Keratinocyte (primary cell): ENCODE data around the gene PDIA6. TPM values are rescaled to one million over a fixed set of nuclear protein-coding genes. Genes with fewer than 3 reads are reported as not detected.

ENCODE experiments used
- DNase-seq: peaks from one replicate; pipeline ENCODE4 v3.0.0-alpha.2; 2011; ENCODE audit warnings: low read depth, missing footprints, low spot score
- FAIRE-seq: peaks from 2 replicates; lab custom pipeline; 2011; peaks lifted over from hg19 to GRCh38; lab: Jason Lieb, UNC
- H2AFZ ChIP-seq: 2 replicates; pipeline ENCODE4 v1.6.0; 2012; ENCODE audit warnings: low read length, control low read depth, inconsistent platforms; ENCODE audit not compliant: control insufficient read depth
- H3K27ac ChIP-seq: 2 replicates; pipeline ENCODE4 v1.5.1; 2011; ENCODE audit warnings: low read length; ENCODE audit not compliant: control insufficient read depth, insufficient read depth
- H3K27me3 ChIP-seq: 3 replicates; pipeline ENCODE4 v1.6.0; 2011; ENCODE audit warnings: low read length; ENCODE audit not compliant: control insufficient read depth, insufficient read depth; ENCODE audit errors: extremely low read depth
- H3K36me3 ChIP-seq, 2 experiments: 2 replicates in 1 of 2; 3 replicates in 1 of 2; pipeline ENCODE4 v1.5.1; 2011; ENCODE audit warnings: low read length in 2 of 2, mild to moderate bottlenecking in 1 of 2; ENCODE audit not compliant: control insufficient read depth in 2 of 2, insufficient read depth in 2 of 2; ENCODE audit errors: extremely low read depth in 1 of 2
- H3K4me1 ChIP-seq: 3 replicates; pipeline ENCODE4 v1.5.1; 2011; ENCODE audit warnings: low read length; ENCODE audit not compliant: control insufficient read depth, insufficient read depth; ENCODE audit errors: extremely low read depth
- H3K4me2 ChIP-seq: 3 replicates; pipeline ENCODE4 v1.6.0; 2011; ENCODE audit warnings: low read depth, low read length; ENCODE audit not compliant: control insufficient read depth, insufficient read depth; ENCODE audit errors: extremely low read depth
- H3K4me3 ChIP-seq, 3 experiments: fragments of 200-600 bp in 1 of 3; sonication (generic) in 1 of 3; 2 replicates in 2 of 3; 3 replicates in 1 of 3; pipeline ENCODE4 v1.5.1; 2011 to 2016; ENCODE audit warnings: low read length in 3 of 3, mild to moderate bottlenecking in 3 of 3, control low read depth in 2 of 3, inconsistent platforms in 1 of 3, low read depth in 1 of 3, mixed read lengths in 1 of 3, mixed run types in 1 of 3, moderate library complexity in 1 of 3; ENCODE audit not compliant: control insufficient read depth in 2 of 3, insufficient read depth in 2 of 3; ENCODE audit errors: extremely low read depth in 1 of 3
- H3K79me2 ChIP-seq: 2 replicates; pipeline ENCODE4 v1.6.0; 2012; ENCODE audit warnings: low read length; ENCODE audit not compliant: control insufficient read depth, insufficient read depth
- H3K9ac ChIP-seq: 3 replicates; pipeline ENCODE4 v1.6.0; 2011; ENCODE audit warnings: low read length; ENCODE audit not compliant: control insufficient read depth, insufficient read depth; ENCODE audit errors: extremely low read depth
- H3K9me1 ChIP-seq: 3 replicates; pipeline ENCODE4 v1.6.0; 2011; ENCODE audit warnings: low read length; ENCODE audit not compliant: control insufficient read depth, insufficient read depth; ENCODE audit errors: extremely low read depth
- H3K9me3 ChIP-seq: 2 replicates; pipeline ENCODE4 v1.5.1; 2012; ENCODE audit warnings: low read depth, low read length; ENCODE audit not compliant: control insufficient read depth
- H4K20me1 ChIP-seq: 3 replicates; pipeline ENCODE4 v1.6.0; 2011; ENCODE audit warnings: low read length; ENCODE audit not compliant: control insufficient read depth, insufficient read depth; ENCODE audit errors: extremely low read depth
- EZH2 ChIP-seq: IDR thresholded peaks from one replicate; pipeline ENCODE4 v1.6.1; 2012; ENCODE audit warnings: inconsistent platforms, mild to moderate bottlenecking, low read length, moderate library complexity
- dilution Hi-C: fragments of 300-500 bp; cut with MboI; formaldehyde crosslinking; loops from one replicate; pipeline ENCODE4 v1.7.0; 2020; ENCODE audit warnings: low sequenced_read_pairs; ENCODE audit not compliant: extremely low pct_ligation_motif_present
- polyA plus RNA-seq, 5 experiments: library from polyadenylated mRNA; depleted of rRNA in 3 of 5; stranded (reverse) in 3 of 5; stranded (forward) in 1 of 5; unstranded in 1 of 5; fragments of >200 nt; gene quantifications; 1 replicate in 1 of 5; 2 replicates in 3 of 5; 3 replicates in 1 of 5; pipeline versions ENCODE4 v1.2.1 to v1.2.3, GENCODE V29; 2011 to 2012; ENCODE audit warnings: missing spikeins in 2 of 5, low read depth in 1 of 5, low replicate concordance in 1 of 5
- TF ChIP-seq, protein P1 (sequence below), 3 experiments: IDR thresholded peaks in 1 of 3; conservative IDR thresholded peaks in 1 of 3; optimal IDR thresholded peaks in 1 of 3; 2 replicates in 2 of 3; 3 replicates in 1 of 3; pipeline versions ENCODE3 to v1.5.1; 2011; ENCODE audit warnings: low read length in 3 of 3, mild to moderate bottlenecking in 3 of 3, moderate library complexity in 2 of 3, control low read depth in 1 of 3, inconsistent platforms in 1 of 3; ENCODE audit not compliant: insufficient read depth in 2 of 3; ENCODE audit errors: extremely low read depth in 1 of 3

Gene PDIA6
- polyA plus RNA-seq, 1 donor (not counting 4 experiments of a cell fraction or from before 2014, with no cell fraction given): 310 TPM

DNA sequence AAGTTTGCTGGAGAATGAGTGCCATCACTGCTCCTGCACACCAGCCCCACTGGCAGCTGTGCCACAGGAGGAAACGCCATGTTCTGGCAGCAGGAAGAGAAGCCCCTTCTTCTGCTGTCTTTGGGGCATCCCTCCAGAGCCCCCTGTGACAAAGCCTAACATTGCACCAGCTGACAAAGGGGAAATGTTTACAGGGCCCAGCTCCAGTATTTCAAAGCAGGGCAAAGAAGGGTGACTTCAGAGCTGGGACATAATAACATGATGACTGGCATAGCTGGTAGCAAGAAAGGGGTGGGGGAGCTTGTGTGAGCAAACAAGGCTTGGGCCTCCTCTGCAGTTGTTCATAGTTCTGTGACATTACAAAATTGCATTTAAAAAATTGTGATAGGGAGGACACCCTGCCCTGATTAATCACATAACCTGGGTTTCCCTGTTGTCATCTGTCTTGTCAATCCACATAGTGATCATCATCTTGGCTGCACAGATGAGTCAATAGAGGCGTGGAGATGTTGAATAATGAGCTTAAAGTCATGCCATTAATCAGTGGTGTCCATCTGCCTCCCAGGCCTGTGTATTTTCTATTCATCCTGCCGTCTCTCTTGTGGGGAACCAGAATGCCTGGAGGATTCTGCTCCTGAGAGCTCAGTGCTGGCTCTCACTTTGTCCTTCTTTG lies 29.1 kb upstream of the PDIA6 start:
- Histone ChIP-seq H3K36me3 (no peaks in the 10 kb centered on the region), H3K27me3 (peaks cover 8% of the 10 kb centered on the region), H3K9ac (no peak overlapping the region), H3K9me3 (peaks cover 7% of the 10 kb centered on the region), H3K4me3 (no peak overlapping the region), H3K4me2 (no peak overlapping the region), H3K4me1 (peaks cover 6% of the 10 kb centered on the region), H3K9me1 (no peaks in the 10 kb centered on the region), H2AFZ (no peak overlapping the region), H3K27ac (no peak overlapping the region), H3K79me2 (no peaks in the 10 kb centered on the region), H4K20me1 (no peaks in the 10 kb centered on the region)
- FAIRE-seq: no peak
- dilution Hi-C loops: no loop called here
- DNase-seq: no peak
- TF ChIP-seq EZH2: no peak
- TF ChIP-seq, protein P1, sequence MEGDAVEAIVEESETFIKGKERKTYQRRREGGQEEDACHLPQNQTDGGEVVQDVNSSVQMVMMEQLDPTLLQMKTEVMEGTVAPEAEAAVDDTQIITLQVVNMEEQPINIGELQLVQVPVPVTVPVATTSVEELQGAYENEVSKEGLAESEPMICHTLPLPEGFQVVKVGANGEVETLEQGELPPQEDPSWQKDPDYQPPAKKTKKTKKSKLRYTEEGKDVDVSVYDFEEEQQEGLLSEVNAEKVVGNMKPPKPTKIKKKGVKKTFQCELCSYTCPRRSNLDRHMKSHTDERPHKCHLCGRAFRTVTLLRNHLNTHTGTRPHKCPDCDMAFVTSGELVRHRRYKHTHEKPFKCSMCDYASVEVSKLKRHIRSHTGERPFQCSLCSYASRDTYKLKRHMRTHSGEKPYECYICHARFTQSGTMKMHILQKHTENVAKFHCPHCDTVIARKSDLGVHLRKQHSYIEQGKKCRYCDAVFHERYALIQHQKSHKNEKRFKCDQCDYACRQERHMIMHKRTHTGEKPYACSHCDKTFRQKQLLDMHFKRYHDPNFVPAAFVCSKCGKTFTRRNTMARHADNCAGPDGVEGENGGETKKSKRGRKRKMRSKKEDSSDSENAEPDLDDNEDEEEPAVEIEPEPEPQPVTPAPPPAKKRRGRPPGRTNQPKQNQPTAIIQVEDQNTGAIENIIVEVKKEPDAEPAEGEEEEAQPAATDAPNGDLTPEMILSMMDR (optimal IDR thresholded peaks at IDR 0.05 in 1 of 3, IDR thresholded peaks at IDR 0.05 in 1 of 3, conservative IDR thresholded peaks at IDR 0.05 in 1 of 3; ENCODE audit: extremely low read depth in 1 of 3, insufficient read depth in 2 of 3, low read length in 3 of 3): no peak

DNA sequence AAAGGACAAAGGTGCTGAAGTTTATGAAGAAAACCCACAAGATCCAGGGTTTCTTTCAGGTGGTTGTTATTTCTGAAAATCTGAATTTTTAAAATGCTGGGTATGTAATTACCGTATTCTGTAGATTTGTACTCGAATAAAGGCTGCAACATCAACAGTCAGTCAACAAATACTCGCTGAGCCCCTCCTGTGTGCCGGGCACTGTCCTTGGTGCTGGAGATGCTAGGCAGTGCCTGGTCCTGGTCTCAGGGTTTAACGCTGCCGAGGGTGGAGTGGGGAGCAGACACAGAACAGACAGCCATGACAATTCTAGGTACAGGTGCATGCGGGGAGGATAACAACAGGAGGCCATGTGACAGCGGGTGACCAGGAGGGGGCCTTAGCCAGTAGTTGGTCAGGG lies 27.2 kb upstream of the PDIA6 start:
- no peaks in the 10 kb centered on the region for H3K9me1 ChIP-seq
- no peak for TF ChIP-seq EZH2
- TF ChIP-seq, protein P1 (optimal IDR thresholded peaks at IDR 0.05 in 1 of 3, IDR thresholded peaks at IDR 0.05 in 1 of 3, conservative IDR thresholded peaks at IDR 0.05 in 1 of 3; ENCODE audit: extremely low read depth in 1 of 3, insufficient read depth in 2 of 3, low read length in 3 of 3): no peak
- H3K36me3 ChIP-seq: no peaks in the 10 kb centered on the region
- H3K9me3 ChIP-seq: peaks cover 7% of the 10 kb centered on the region
- H4K20me1 ChIP-seq: no peaks in the 10 kb centered on the region
- dilution Hi-C loops: no loop called here
- H3K4me3 ChIP-seq: no peak overlapping the region
- H3K27ac ChIP-seq: no peak overlapping the region
- H3K4me2 ChIP-seq: no peak overlapping the region
- peaks cover 10% of the 10 kb centered on the region for H3K27me3 ChIP-seq
- no peak overlapping the region for H3K9ac ChIP-seq
- peaks cover 6% of the 10 kb centered on the region for H3K4me1 ChIP-seq
- H2AFZ ChIP-seq: no peak overlapping the region
- no peaks in the 10 kb centered on the region for H3K79me2 ChIP-seq
- DNase-seq: no peak
- FAIRE-seq: no peak
